Globus pallidus (tissue), 1 donor: ENCODE measurements around the gene CYP4V2.
A peak's percentile ranks its signal among the peaks of the same experiment; 100 is the strongest.
"Not testable (repeated sequence)": the region's sequence is repeated elsewhere in the genome, so short reads cannot be mapped to it uniquely, and the experiment has no call there.

Experiments
- DNase-seq: peaks from one replicate; pipeline ENCODE4 v3.0.0-alpha.2; 2015; ENCODE audit warnings: low spot score

CYP4V2 gene

DNA sequence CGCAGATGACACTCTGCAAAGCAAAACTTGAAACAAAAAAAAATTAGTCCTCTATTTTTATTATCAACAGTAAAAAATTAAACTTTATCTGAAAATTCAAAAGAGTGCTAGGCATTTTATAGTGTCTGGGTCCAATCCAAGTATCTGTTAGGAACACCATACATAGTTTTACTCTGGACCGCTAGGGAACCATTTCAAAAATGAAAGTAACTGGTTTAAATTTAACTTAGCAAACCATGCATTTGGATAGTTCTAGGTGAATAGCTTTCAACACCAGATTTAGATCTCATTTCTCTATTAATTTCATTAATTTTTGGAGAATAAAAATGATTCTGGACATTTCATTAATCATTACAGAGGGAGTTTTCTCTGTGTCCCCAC, 37.1 kb downstream of the CYP4V2 start:
- no peak for DNase-seq

DNA sequence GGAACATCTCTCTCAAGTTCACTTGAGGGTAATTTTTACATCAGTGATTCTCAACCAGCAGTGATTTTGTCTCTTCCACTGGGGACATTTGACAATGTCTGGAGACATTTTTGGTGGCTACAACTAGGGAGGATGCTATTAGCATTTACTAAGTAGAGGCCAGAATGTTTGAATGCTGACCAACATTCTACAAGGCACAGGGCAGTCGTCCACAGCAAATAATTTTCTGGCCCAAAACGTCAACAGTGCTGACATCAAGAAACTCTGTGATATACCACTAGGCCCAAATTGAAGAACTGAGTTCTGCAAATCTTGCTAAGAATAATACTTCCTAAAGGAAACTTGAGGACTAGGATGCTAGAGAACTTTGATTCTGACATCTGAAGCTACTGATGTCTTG, 43.0 kb downstream of the CYP4V2 start:
- DNase-seq: no peak

DNA sequence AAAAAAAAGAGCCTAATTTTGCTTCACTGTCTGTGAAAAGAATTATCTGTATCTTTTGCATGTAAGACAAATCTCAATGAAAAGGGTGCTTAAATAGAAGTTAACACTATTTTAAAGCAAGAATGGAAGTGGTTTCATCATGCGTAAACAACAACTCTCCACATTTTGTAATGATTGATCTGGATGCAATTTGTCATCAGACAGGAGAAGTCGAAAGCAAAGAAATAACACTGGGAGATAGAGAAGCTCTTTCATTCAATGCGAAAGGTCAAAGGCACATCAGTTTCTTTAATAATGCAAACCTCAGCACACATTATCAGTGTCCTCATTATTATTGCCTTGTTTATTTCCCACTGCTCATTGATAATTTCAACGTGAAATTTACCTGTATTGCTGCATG, 44.8 kb downstream of the CYP4V2 start:
- DNase-seq: no peak

DNA sequence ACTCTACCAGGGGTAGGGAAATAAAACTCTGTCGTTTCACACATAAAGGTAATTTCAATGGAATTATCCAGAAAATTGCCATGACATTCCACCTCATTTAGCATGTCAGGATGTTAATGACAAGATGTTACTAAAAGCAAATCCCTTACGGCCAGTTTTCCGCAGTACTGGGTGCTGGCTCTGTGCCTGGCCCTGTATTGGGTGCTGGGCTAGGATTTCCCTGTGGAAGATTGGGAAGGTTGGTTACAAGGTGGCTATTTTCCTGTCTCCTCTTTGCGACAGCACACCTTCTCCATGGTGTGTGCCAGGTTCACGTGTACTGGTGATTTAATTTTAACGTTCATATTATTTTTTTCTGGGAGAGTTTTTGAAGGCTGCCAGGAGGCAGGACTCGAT, 49.1 kb downstream of the CYP4V2 start:
- DNase-seq: no peak

DNA sequence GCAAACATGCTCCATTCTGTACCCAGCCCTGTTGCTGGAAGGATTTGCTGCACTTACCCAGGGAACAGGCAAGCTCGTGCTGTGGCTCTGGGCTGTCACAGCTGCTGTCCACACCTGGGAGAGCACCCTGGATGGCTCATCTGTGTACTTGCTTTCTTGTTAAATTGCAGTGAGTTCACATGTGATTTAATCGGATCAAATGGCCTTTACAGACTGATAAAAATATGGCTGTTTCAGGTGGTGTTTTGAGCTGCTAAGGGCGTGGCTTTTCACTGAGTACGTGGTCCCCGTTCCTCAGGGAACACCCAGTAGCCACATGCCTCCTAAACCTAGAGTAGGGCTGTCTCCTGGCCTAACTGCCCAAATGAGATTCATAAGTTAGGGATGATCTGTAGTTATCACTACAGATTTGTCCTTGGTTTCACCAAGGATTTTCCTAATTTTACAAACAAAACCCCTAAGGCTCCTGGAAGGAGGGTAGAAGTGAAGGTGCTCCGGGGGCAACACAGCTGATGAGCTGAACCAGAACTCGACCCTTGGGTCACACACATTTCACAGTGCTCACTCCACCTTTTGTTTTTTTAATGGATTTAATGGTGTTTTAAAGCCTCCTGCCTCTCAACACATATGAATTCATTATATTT, 49.6 kb downstream of the CYP4V2 start:
- DNase-seq: no peak

DNA sequence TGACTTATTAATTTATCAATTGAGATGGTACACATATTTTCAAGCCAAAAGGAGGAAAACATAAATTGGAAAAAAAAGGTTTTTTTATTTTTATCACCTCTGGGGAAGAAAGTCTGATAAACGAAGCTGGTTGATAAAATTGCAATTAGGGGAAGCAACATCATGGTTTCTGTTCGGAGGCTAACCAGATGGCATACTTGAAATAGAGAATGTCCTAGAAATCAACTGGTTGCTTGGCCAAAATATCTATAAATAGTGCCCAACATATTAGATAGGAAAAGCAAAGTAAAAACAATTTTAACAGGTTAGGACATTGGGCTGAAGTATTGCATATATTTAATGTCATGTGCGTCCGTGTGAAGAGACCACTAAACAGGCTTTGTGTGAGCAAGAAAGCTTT, 50.2 kb downstream of the CYP4V2 start:
- DNase-seq: no peak

DNA sequence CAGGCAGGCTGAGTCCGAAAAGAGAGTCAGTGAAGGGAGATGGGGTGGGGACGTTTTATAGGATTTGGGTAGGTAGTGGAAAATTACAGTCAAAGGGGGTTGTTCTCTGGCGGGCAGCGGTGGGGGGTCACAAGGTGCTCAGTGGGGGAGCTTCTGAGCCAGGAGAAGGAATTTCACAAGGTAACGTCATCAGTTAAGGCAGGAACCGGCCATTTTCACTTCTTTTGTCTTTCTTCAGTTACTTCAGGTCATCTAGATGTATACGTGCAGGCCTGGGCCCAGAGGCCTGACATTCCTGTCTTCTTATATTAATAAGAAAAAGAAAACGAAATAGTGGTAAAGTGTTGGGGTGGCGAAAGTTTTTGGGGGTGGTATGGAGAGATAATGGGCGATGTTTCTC, 50.7 kb downstream of the CYP4V2 start:
- DNase-seq: not testable (repeated sequence)

DNA sequence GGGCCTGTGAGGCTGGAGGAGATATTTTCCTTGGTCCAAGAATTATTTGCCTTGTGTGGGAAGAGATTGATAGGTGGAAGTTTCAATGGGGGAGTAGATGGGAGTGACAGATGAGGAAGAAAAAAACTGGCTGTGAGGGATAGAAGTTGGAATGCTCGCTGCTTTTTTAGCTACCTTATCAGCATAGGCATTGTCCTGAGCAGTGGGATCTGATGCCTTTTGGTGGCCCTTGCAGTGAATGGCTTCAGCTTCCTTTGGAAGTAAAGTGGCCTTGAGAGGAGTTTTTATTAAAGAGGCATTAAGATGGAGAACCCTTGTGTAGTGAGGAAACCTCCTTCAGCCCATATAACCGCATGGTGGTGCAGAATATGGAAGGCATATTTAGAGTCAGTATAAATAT, 52.0 kb downstream of the CYP4V2 start:
- DNase-seq: no peak

DNA sequence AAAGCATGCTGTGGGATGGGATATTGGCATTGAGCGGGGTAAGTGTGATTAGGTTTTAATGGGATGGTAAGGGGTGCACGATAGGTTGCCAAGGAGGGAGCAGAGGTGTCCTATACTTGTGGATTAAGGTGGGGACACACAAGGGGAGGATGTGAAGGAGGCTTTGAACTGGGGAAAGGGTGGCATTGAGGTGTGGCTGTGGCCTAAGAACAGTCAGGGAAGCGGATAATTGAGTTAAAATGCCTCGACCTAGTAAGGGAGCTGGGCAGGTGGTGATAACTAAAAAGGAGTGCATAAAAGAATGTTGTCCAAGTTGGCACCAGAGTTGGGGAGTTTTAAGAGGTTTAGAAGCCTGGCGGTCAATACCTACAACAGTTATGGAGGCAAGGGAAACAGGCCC, 53.5 kb downstream of the CYP4V2 start:
- DNase-seq: no peak

DNA sequence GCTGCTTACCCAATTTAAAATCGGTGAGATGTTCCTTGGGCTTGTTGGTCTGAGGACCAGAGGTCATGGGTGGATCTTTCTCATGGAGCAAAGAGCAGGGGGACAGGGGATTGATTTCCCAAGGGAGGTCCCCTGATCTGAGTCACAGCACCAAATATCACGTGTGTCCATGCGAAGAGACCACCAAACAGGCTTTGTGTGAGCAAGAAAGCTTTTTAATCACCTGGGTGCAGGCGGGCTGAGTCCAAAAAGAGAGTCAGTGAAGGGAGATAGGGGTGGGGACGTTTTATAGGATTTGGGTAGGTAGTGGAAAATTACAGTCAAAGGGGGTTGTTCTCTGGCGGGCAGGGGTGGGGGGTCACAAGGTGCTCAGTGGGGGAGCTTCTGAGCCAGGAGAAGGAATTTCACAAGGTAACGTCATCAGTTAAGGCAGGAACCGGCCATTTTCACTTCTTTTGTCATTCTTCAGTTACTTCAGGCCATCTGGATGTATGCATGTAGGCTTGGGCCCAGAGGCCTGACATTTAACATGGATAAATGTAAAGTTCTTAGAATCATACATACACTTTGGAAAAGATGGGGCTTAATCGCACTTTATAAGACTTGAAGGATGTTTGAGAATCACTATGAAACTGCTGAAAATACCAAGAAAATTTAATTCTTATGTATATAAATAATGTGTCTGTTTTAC, 55.8 kb downstream of the CYP4V2 start:
- DNase-seq: not testable (repeated sequence)

DNA sequence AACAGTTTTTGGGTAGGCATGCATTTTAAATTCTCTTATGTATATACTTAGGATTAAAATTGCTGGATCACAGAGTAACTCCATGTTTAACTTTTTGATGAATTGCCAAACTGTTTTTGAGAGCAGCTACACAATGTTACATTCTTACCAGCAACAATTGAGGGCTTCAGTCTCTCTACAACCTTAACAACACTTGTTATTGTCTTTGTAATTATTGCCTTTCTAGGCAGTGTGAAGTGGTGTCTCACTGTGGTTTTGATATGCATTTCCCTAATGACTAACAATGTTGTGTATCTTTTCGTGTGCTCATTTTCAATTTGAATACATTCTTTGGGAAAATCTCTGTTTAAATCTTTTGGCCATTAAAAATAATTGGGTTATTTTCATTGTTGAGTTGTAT, 57.3 kb downstream of the CYP4V2 start:
- DNase-seq: peak; percentile 44

DNA sequence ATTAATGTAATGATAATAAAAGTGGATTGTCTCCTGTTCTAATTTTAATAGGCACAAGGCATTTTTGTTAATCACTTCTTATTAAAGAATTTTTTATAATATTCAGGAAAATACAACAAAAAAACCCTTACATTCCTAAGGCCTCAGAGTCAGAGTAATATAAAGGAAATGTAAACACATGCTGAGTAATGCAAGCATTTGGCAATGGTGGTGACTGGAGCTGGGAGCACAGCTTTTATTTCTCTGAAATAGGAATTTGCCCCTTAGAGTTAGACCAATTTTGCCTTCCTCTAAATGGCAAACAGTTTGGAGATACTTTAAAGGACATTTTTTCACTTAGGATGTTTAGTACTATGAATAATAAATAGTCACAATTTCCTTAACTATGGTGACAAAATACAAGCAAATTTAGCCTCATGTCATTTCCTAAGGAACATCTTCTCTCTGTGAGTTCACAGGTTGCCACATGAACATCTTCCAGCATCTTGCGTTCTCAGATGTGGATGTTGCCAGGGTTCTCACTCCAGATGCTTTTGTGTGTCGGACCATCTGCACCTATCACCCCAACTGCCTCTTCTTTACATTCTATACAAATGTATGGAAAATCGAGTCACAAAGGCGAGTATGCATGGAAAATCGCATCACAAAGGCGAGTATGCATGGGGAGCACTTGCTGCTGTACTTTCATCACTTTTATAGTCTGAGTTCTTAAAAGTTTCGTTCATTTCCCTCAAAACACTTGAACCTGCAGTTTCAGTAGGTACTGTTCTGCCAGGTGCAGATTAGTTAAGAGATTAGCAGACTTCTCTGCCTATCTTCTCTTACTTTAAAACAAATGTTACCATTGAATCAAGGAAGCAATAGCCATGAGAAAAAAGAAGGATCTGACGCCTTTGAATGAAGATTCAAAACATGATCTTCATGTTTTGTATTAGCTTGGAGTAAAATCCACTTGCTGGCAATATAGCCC, 58.7 kb downstream of the CYP4V2 start:
- no peak for DNase-seq

DNA sequence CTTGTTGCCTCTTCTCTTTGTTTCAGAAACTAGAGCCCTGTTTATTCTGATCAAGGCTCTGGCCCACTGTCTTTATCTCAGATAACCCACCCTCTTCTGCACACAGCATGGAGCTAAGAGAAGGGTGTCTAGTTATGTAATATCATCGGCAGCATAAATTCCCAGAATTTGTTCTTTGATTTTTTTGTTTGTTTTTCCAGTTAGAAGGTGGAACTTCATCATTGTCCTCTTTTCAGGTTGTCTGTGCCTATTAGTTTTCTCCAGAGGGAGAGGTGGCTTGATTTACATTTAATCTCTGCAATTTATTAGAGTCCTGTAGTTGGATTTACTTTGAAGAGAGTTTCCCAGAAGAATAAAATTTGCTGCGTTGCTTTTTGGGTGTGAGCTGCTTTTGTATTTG, 59.4 kb downstream of the CYP4V2 start:
- no peak for DNase-seq

DNA sequence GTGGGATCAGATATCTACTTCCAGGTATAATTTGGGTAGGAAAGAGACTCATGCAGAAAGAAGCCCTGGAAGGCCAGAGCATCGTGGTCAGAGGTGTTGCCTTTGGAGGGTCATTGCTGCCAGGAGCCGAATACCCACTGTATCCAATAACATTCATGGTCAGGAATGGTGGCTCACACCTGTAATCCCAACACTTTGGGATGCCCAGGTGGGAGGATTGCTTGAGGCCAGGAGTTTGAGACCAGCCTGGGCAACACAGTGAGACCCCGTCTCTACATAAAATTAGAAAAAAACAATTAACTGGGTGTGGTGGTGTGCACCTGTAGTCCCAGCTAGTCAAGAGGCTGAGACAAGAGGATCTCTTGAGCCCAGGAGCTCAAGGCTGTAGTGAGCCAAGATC, 63.8 kb downstream of the CYP4V2 start:
- no peak for DNase-seq

DNA sequence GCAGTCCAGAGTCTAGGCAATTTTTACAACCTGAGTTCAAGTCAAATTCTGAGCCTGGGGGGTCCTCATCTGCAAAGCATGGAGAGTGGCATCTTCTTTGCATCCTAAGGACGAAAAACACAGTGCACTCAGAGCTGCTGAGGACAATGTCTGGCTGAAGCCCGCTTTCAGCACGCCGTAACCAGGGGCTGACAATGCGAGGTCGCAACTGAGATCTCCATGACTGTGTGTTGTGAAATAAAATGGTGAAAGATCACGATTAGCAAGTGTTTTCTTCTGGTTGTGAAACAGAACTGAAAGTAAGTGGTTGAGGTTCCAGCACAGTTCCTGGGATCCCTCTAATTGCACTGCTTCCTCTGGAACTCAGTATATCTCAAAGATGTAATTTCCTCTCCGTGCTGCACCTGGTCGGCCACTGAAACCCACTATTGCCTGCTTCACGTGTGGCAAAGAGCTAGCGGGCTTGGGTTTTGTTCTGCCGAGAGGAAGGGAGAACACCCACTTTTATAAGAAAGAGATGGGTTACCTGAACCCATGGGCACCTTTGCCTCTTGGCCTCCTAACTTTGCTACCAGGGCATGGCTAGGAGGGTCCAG, 66.9 kb downstream of the CYP4V2 start:
- DNase-seq: no peak

DNA sequence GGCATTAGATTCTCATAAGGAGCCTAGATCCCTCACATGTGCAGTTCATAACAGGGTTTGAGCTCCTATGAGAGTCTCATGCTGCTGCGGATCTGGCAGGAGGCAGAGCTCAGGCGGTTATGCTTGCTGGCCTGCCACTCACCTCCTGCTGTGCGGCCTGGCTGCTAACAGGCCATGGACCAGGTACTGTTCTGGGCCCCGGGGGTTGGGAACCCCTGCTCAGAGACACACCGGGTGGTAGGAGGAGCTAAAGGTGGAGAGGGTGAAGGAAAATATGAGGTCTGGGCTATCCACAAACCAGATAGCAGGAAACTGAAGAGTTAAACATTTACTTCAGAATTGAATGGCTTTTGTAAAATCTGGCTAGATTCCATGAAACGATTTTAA, 68.7 kb downstream of the CYP4V2 start:
- no peak for DNase-seq
